Stimulated activated naive CD8-positive, alpha-beta T cell treated with anti-CD3 and anti-CD28 coated beads, Interleukin-15, Interleukin-2, amounts not matched to agents 100 ng/mL and 50 ng/mL, for 24 hours (primary cell): ENCODE data around the gene FAM131B.
"Not testable (repeated sequence)": the region's sequence is repeated elsewhere in the genome, so short reads cannot be mapped to it uniquely, and the experiment has no call there.

Experiments
- H3K27ac Mint-ChIP-seq: one replicate; pipeline ENCODE4 v1.8.0; 2021; ENCODE audit warnings: mild to moderate bottlenecking, mixed read lengths
- H3K27me3 Mint-ChIP-seq: one replicate; pipeline ENCODE4 v1.8.0; 2021; ENCODE audit warnings: mixed read lengths
- H3K36me3 Mint-ChIP-seq: one replicate; pipeline ENCODE4 v1.8.0; 2021; ENCODE audit warnings: low read depth, mixed read lengths
- H3K4me1 Mint-ChIP-seq: one replicate; pipeline ENCODE4 v1.8.0; 2021; ENCODE audit warnings: low read depth, mixed read lengths
- H3K4me3 Mint-ChIP-seq: one replicate; pipeline ENCODE4 v1.8.0; 2021; ENCODE audit warnings: mild to moderate bottlenecking, mixed read lengths
- H3K9me3 Mint-ChIP-seq: one replicate; pipeline ENCODE4 v1.8.0; 2021; ENCODE audit warnings: mixed read lengths

Gene FAM131B

GRCh38 chr7:143397710-143398530 lies 35.4 kb upstream of the FAM131B start:
- Mint-ChIP-seq H3K4me3 (no peak overlapping the region), H3K27ac (no peak overlapping the region), H3K9me3 (no peaks in the 10 kb centered on the region), H3K27me3 (no peaks in the 10 kb centered on the region), H3K4me1 (peaks cover 4% of the 10 kb centered on the region), H3K36me3 (peaks cover 1% of the 10 kb centered on the region)

DNA sequence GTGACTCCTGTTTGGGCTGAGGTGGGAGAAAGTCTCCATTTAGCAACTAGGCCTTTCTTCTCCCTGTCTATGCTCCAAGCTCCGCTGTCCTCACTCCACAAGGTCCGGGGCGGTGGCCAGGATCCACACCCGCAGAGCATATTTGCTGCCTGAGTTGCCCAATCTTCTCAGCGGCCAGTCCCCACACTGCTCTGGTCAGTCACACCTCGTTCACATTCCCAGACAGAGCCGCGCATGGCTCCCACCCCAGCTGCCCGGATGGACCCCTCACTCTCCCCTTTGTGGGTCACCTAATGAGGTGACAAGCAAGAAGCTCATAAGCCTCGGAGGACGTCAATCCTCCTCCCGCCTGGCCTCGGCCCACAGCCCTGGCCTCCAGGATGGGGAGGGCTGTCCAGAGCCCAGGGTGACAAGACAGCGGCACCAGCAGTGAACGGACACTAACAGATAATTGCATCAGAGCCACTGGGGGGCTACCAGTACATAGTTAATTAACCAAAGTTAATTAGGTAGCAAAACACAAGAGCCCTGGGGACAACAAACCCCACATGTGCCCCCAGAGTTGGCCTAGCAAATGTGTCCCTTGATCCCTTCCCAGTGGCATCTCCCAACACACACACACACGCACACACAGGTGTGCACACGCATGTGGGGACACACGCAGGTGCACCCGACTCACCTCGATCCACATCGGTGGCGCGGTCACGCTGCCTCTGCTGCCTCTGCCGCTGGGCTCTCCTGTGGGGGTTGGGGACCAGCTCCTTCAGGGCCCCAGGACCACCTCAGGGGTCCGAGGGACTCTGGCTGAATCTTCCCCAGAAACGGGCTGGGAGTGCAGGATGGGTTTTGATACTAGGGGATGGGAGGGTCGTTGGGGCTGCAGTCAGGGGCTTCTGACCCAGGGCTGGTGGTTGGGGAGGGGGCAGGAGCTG lies 34.4 kb upstream of the FAM131B start:
- no peak overlapping the region for H3K27ac Mint-ChIP-seq
- no peaks in the 10 kb centered on the region for H3K27me3 Mint-ChIP-seq
- H3K4me3 Mint-ChIP-seq, result no peak overlapping the region
- H3K36me3 Mint-ChIP-seq, result peaks cover 4% of the 10 kb centered on the region
- peaks cover 4% of the 10 kb centered on the region for H3K4me1 Mint-ChIP-seq
- no peaks in the 10 kb centered on the region for H3K9me3 Mint-ChIP-seq

DNA sequence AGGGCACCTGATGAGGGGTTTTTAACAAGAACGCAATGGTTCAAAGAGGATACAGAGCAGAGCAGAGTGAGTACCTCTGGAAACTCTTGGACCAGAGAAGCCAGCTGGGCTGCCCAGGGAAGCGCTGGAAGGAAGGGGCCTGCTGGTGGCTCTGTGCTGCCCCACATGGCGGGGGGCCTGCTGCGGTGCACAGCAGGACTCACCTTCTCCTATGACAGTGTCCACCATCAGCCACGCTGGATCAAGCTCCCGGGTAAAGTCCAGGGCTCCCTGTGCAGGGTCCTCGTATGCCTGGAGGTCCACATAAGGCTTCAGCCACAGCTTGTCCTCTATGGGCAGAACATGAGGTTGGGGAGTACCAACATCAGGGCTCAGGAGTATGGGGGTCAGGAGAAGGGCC lies 33.7 kb upstream of the FAM131B start:
- Mint-ChIP-seq H3K4me1 (peaks cover 4% of the 10 kb centered on the region), H3K27me3 (no peaks in the 10 kb centered on the region), H3K36me3 (peaks cover 4% of the 10 kb centered on the region), H3K4me3 (no peak overlapping the region), H3K9me3 (no peaks in the 10 kb centered on the region), H3K27ac (no peak overlapping the region)

DNA sequence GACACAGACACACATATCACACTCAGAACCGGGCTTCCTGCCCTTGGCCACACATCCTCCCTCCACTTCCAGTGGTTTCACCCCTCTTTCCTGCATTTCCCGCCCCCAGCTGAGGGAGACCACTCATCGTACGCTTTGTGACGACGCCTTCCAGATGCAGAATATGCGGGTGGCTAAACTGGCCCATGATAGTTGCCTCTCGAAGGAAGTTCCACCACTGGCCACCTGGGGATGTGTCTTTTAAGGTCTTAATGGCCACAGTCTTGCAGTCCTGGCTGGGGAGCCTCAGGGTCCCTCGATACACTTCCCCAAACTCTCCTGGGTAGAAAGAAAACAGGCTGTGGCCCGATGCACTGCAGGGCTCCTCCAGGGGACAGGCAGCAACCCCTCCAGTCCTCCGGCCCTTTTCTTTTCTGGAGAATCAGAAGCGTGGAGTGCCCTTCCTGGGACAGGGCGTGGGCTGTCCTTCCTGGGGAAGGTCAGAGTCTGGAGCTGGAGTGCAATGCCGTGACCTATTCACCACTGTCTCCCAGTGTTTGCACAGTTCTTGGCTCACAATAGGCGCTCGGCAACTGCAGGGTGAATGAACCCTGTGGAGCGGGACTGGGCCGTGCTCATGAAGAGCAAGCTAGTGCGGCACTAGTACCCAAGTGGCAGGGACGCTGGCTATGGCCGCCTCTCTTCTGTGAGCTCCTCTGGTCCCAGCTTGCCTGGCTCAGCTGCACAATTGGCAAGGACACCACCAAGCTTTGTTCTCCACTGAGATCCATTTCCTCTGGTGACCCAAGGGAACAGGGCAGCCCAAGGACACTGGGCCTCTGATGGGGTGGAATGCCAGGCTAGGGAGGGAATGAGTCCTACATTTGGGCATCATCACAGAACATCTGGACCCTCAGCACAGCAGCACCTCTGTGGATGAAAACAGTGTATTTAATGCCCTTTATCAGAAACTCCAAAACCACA lies 33.0 kb upstream of the FAM131B start:
- no peaks in the 10 kb centered on the region for H3K9me3 Mint-ChIP-seq
- H3K27me3 Mint-ChIP-seq, result no peaks in the 10 kb centered on the region
- H3K4me3 Mint-ChIP-seq, result no peak overlapping the region
- peaks cover 6% of the 10 kb centered on the region for H3K36me3 Mint-ChIP-seq
- H3K4me1 Mint-ChIP-seq, result peaks cover 4% of the 10 kb centered on the region
- no peak overlapping the region for H3K27ac Mint-ChIP-seq

GRCh38 chr7:143394777-143395176 lies 32.3 kb upstream of the FAM131B start:
- H3K27ac Mint-ChIP-seq, result no peak overlapping the region
- H3K27me3 Mint-ChIP-seq, result no peaks in the 10 kb centered on the region
- H3K4me1 Mint-ChIP-seq, result peaks cover 8% of the 10 kb centered on the region
- no peak overlapping the region for H3K4me3 Mint-ChIP-seq
- H3K36me3 Mint-ChIP-seq, result peaks cover 13% of the 10 kb centered on the region
- H3K9me3 Mint-ChIP-seq, result no peaks in the 10 kb centered on the region

- Mint-ChIP-seq H3K27ac (no peak overlapping the region), H3K27me3 (no peaks in the 10 kb centered on the region), H3K9me3 (no peaks in the 10 kb centered on the region), H3K4me1 (peaks cover 15% of the 10 kb centered on the region), H3K4me3 (no peak overlapping the region), H3K36me3 (peaks cover 20% of the 10 kb centered on the region)
Observed at GRCh38 chr7:143394068-143394467, 31.6 kb upstream of the FAM131B start.

DNA sequence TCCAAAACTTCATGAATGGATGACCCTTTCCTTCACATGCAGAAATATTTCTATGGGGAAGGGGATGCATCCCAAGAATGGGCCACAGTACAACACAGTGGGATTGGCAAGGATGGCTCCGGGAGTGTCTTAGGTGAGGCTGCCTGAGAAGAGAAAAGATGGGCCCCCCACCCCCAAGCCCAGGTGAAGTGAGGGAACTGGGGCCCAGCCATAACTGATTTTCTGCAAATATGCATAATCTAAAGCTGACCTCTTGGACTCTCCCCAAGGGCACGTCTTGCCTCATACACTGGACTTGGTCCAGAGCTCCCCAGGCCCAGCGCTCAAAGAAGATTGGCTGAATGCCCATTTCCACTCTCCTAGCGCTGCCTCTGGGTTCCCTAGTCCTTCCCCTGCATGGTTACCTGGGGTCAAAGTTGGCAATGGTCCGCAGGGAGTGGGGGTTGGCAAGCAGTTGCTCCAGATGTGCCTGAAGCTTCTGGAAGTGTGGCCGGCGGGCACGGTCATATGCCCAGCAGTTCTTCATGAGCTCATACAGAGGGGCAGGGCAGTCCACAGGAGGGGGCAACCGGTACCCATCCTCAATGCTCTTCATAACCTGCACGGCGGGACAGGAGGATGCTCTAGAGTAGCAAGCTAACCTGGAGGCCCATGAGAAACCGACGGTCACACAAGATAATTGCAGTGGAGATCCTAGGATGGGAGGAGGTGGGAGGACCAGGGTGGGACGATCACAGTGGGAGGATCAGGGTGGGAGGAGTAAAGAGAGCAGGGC lies 30.9 kb upstream of the FAM131B start:
- no peaks in the 10 kb centered on the region for H3K27me3 Mint-ChIP-seq
- peaks cover 15% of the 10 kb centered on the region for H3K4me1 Mint-ChIP-seq
- no peak overlapping the region for H3K27ac Mint-ChIP-seq
- no peaks in the 10 kb centered on the region for H3K9me3 Mint-ChIP-seq
- H3K4me3 Mint-ChIP-seq, result no peak overlapping the region
- peaks cover 20% of the 10 kb centered on the region for H3K36me3 Mint-ChIP-seq

- no peak overlapping the region for H3K4me3 Mint-ChIP-seq
- no peaks in the 10 kb centered on the region for H3K9me3 Mint-ChIP-seq
- H3K36me3 Mint-ChIP-seq, result peaks cover 20% of the 10 kb centered on the region
- H3K27ac Mint-ChIP-seq, result no peak overlapping the region
- H3K4me1 Mint-ChIP-seq, result peaks cover 15% of the 10 kb centered on the region
- no peaks in the 10 kb centered on the region for H3K27me3 Mint-ChIP-seq
Observed at GRCh38 chr7:143392875-143393266, 30.4 kb upstream of the FAM131B start.

GRCh38 chr7:143392427-143392826 lies 29.9 kb upstream of the FAM131B start:
- Mint-ChIP-seq H3K4me1 (peaks cover 15% of the 10 kb centered on the region), H3K36me3 (peaks cover 20% of the 10 kb centered on the region)
- not testable (repeated sequence) for H3K9me3 Mint-ChIP-seq, H3K27me3 Mint-ChIP-seq, H3K4me3 Mint-ChIP-seq, H3K27ac Mint-ChIP-seq

DNA sequence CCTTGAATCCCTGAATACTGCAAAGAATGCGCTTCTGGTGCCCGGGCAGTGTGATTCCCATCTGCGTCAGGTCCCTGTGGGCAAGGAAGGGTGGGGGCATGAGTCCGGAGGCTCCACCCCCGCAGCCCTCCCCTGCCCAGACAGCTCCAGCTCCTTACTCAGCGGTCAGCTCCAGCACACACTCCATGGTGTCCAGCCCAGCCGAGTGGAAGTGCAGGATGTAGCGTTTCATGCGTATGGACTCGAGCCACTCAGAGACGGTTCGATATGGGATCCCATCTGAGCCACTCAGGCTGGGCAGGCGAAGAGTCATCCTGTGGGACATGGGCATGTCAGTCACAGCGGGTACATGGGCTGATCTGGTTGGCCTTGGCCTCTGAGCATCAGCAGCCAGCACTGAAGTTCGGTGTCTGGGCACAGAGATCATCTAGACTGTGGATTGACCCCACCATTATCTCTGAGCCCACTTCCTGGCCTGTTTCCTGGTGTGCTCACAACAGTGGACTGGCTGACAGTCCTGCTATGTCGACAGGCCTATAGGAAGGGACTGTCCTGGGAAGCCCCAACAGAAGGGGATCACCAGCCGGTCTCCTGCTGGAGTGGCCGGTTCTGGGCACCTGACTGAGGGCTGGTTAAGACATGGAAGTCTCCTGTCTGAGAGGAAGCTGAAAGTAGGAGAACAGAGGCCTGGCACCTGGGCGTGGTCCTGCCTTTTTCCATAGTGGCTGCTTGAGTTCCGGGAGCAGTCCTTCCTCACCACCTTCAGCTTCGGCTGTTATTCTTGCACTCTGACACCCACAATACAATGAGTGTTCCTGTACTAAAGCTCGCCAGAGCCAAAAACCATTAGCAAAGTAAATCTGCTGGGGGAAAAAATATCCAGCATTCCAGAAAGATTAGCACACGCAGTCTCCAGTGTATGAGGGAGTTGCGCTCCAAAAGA lies 29.2 kb upstream of the FAM131B start:
- peaks cover 15% of the 10 kb centered on the region for H3K4me1 Mint-ChIP-seq
- H3K36me3 Mint-ChIP-seq, result peaks cover 20% of the 10 kb centered on the region

DNA sequence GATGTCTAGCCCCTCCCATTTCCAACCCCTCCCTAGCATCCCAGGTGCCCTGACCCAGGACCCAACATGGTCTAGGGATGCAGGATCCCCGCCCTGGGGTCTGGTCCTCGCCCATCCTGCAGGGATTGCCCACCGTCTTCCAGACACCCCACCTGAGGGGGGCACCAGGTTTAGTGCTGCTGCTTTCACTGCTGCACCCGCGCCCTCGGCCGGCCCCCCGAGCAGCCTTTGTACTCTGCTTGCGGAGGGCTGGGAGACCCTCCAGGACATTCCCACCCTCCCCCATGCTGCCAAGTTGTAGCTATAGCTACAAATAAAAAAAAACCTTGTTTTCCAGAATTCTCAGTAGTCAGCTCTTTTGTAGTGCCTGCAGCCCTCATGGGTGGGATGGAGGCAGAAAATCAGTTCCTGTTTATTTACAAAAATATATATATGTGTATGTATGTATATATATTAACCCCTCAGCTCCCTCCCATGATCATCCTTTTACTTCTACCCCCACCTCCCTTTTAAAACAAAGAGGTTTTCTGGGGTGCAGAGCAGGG lies 28.3 kb upstream of the FAM131B start:
- no peak overlapping the region for H3K4me3 Mint-ChIP-seq
- H3K27ac Mint-ChIP-seq, result no peak overlapping the region
- H3K27me3 Mint-ChIP-seq, result no peaks in the 10 kb centered on the region
- H3K9me3 Mint-ChIP-seq, result no peaks in the 10 kb centered on the region
- peaks cover 20% of the 10 kb centered on the region for H3K36me3 Mint-ChIP-seq
- peaks cover 15% of the 10 kb centered on the region for H3K4me1 Mint-ChIP-seq

More for the DNA sequence above, 29.2 kb upstream of the FAM131B start:
- H3K4me3 Mint-ChIP-seq, result no peak overlapping the region
- no peaks in the 10 kb centered on the region for H3K9me3 Mint-ChIP-seq
- H3K27ac Mint-ChIP-seq, result no peak overlapping the region
- H3K27me3 Mint-ChIP-seq, result no peaks in the 10 kb centered on the region

DNA sequence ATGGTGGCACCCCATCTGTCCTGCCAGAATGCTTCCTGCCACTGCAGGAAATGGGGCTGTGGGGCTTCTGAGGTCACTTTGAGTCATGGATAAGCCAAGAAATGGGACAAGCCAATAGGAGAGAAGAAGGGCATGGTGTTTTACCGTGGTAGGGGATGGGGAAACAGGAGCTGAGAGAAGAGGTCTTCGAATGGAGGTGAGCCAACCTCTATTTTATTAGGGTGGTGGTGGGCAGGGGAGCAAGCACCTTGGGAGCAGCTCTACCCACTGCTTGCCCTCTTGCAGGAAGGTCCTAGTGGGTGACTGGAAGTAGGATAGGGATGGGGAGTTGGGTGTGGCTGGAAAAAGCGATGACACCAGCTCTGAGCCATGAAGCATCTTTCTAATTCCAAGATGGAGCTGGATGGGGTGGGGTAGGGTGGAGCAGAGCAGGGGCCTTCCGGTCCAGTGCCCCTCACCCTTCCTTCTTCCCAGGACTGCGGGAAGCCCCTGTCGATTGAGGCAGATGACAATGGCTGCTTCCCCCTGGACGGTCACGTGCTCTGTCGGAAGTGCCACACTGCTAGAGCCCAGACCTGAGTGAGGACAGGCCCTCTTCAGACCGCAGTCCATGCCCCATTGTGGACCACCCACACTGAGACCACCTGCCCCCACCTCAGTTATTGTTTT lies 27.7 kb upstream of the FAM131B start:
- Mint-ChIP-seq H3K9me3 (no peaks in the 10 kb centered on the region), H3K4me1 (peaks cover 14% of the 10 kb centered on the region), H3K4me3 (no peak overlapping the region), H3K27me3 (no peaks in the 10 kb centered on the region), H3K36me3 (peaks cover 20% of the 10 kb centered on the region), H3K27ac (peak overlapping the region; percentile 62)
